Loucy (cell line): ENCODE results near the gene ABHD14A.

Experiments used
- CTCF ChIP-seq: fragments of 200-600 bp; sonication (generic); conservative IDR thresholded peaks from 2 replicates; pipeline ENCODE4 v1.5.1; 2014; ENCODE audit warnings: mild to moderate bottlenecking, antibody characterized with exemption, low read length
- EZH2phosphoT487 ChIP-seq: fragments of 200-600 bp; IDR thresholded peaks from 2 replicates; pipeline ENCODE4 v1.6.1; 2018; ENCODE audit warnings: antibody characterized with exemption, mild to moderate bottlenecking, moderate library complexity, borderline replicate concordance

GRCh38 chr3:51970606-51971300 is 4.1 kb upstream of the ABHD14A start:
- no peak for TF ChIP-seq CTCF
- no peak for TF ChIP-seq EZH2phosphoT487
